BJ (cell line): Measurements from ENCODE around the gene APBA2. TPM values are rescaled to one million over a fixed set of nuclear protein-coding genes. Genes with fewer than 3 reads are reported as not detected.

Source experiments
- CTCF ChIA-PET: fragments of 350-600 bp; formaldehyde crosslinking; extraction: SDS; loops from one replicate; lab custom pipeline; 2021; ENCODE audit warnings: antibody characterized with exemption, inconsistent platforms; lab: Yijun Ruan, JAX
- POLR2A ChIA-PET: fragments of 300-600 bp; sonication (Branson Sonifier 250); formaldehyde crosslinking; extraction: SDS; loops from one replicate; lab custom pipeline; 2021; ENCODE audit warnings: antibody characterized with exemption; lab: Charles Lee
- DNase-seq: peaks from one replicate; pipeline ENCODE4 v3.0.0-alpha.2; 2011; ENCODE audit warnings: low read depth
- H3K27me3 ChIP-seq: 2 replicates; pipeline ENCODE4 v1.6.0; 2011; ENCODE audit warnings: low read length; ENCODE audit not compliant: control insufficient read depth, insufficient read depth
- H3K36me3 ChIP-seq: 2 replicates; pipeline ENCODE4 v1.5.1; 2011; ENCODE audit warnings: low read length; ENCODE audit not compliant: control insufficient read depth, insufficient read depth
- H3K4me3 ChIP-seq: 2 replicates; pipeline ENCODE4 v1.5.1; 2011; ENCODE audit warnings: low read depth, mild to moderate bottlenecking, control low read depth, low read length
- CTCF ChIP-seq: IDR thresholded peaks from 2 replicates; pipeline ENCODE4 v1.5.1; 2011; ENCODE audit warnings: low read depth, mild to moderate bottlenecking, control low read depth, inconsistent platforms, low read length, moderate library complexity; ENCODE audit not compliant: insufficient read depth
- polyA plus RNA-seq: library from polyadenylated mRNA; depleted of rRNA; stranded (reverse); fragments of >200 nt; gene quantifications from 2 replicates; pipeline ENCODE4 v1.2.3, GENCODE V29; 2011

The APBA2 gene
- polyA plus RNA-seq, 1 experiment: 15.1 TPM

- DNase-seq: no peak
- POLR2A ChIA-PET: no interaction called here
These were observed 70.7 kb downstream of the APBA2 start for GRCh38 chr15:28956491-28956890.

GRCh38 chr15:28957606-28958498, 72.1 kb downstream of the APBA2 start:
- Histone ChIP-seq H3K27me3 (peaks cover 2% of the 10 kb centered on the region; the same call in 1 of the 2 replicates), H3K4me3 (no peak overlapping the region), H3K36me3 (no peaks in the 10 kb centered on the region)
- DNase-seq: no peak
- no peak for TF ChIP-seq CTCF
- ChIA-PET POLR2A (no interaction called here), CTCF (interaction anchor here (0.6 to 2.4 kb wide), 2 partner anchors 11 to 14 kb away, joined by 3 to 9 read pairs; no protein-coding TSS in a partner anchor)

More at GRCh38 chr15:28956491-28956890, 70.7 kb downstream of the APBA2 start:
- H3K36me3 ChIP-seq: no peaks in the 10 kb centered on the region
- H3K4me3 ChIP-seq: no peak overlapping the region
- TF ChIP-seq CTCF: no peak
- CTCF ChIA-PET: interaction anchor here (0.6 to 2.4 kb wide), 3 partner anchors 9 to 20 kb away, joined by 3 to 9 read pairs (median 4); no protein-coding TSS in a partner anchor
- peaks cover 2% of the 10 kb centered on the region; the same call in 1 of the 2 replicates for H3K27me3 ChIP-seq

- Histone ChIP-seq H3K27me3 (no peaks in the 10 kb centered on the region), H3K36me3 (no peaks in the 10 kb centered on the region), H3K4me3 (no peak overlapping the region)
- ChIA-PET POLR2A (no interaction called here), CTCF (no interaction called here)
- DNase-seq: no peak
- no peak for TF ChIP-seq CTCF
These were observed 73.6 kb downstream of the APBA2 start for GRCh38 chr15:28959326-28959725.

- no peak for DNase-seq
- CTCF ChIA-PET: no interaction called here
These were observed 75.2 kb downstream of the APBA2 start for GRCh38 chr15:28960979-28961378.

More at GRCh38 chr15:28960979-28961378, 75.2 kb downstream of the APBA2 start:
- H3K27me3 ChIP-seq: no peaks in the 10 kb centered on the region
- no peak overlapping the region for H3K4me3 ChIP-seq
- POLR2A ChIA-PET: no interaction called here
- TF ChIP-seq CTCF: no peak
- H3K36me3 ChIP-seq: no peaks in the 10 kb centered on the region
